HFFc6 (cell line): ENCODE measurements around the gene VEPH1. TPM values are rescaled to one million over a fixed set of nuclear protein-coding genes. Genes with fewer than 3 reads are reported as not detected.

ENCODE experiments used
- DNase-seq: peaks from one replicate; pipeline ENCODE4 v3.0.0-alpha.2; 2018
- H3K27ac Mint-ChIP-seq: 2 replicates; pipeline ENCODE4 v1.8.0; 2020; ENCODE audit warnings: mild to moderate bottlenecking, mixed read lengths
- H3K27me3 Mint-ChIP-seq: 2 replicates; pipeline ENCODE4 v1.8.0; 2021; ENCODE audit warnings: mild to moderate bottlenecking, moderate library complexity, mixed read lengths; ENCODE audit not compliant: insufficient read depth
- H3K36me3 Mint-ChIP-seq: 2 replicates; pipeline ENCODE4 v1.8.0; 2021; ENCODE audit warnings: low read depth, mixed read lengths
- H3K4me1 Mint-ChIP-seq: 2 replicates; pipeline ENCODE4 v1.8.0; 2020; ENCODE audit warnings: low read depth, mixed read lengths
- H3K4me3 Mint-ChIP-seq: 2 replicates; pipeline ENCODE4 v1.8.0; 2020; ENCODE audit warnings: mild to moderate bottlenecking, moderate library complexity, mixed read lengths
- H3K9me3 Mint-ChIP-seq: 2 replicates; pipeline ENCODE4 v1.8.0; 2020; ENCODE audit warnings: mild to moderate bottlenecking, mixed read lengths
- total RNA-seq, 6 experiments: library from RNA; stranded (reverse); fragmentation: NEBNext Ultra II Directional; extraction: Animal tissue kit (Norgen Biotek cat#: 25700); gene quantifications; 2 replicates in 1 of 6; 3 replicates in 5 of 6; pipeline ENCODE4 v1.2.3, GENCODE V29; 2021
- TF ChIP-seq, protein P1 (sequence below): fragments of 200-600 bp; sonication (generic); IDR thresholded peaks from 2 replicates; pipeline ENCODE4 v1.5.0; 2021; ENCODE audit warnings: antibody characterized with exemption, mild to moderate bottlenecking

The VEPH1 gene
- total RNA-seq, 6 experiments from 2014 or later: 33.3 to 72.7 (median 63.8) TPM

GRCh38 chr3:157265931-157266330, 237.3 kb downstream of the VEPH1 start:
- peaks cover 9% of the 10 kb centered on the region; the same call in 1 of the 2 replicates for H3K4me1 Mint-ChIP-seq
- peaks cover 20% of the 10 kb centered on the region; the same call in 1 of the 2 replicates for H3K36me3 Mint-ChIP-seq
- no peaks in the 10 kb centered on the region for H3K9me3 Mint-ChIP-seq
- DNase-seq: no peak
- H3K4me3 Mint-ChIP-seq: no peak overlapping the region
- TF ChIP-seq, protein P1, sequence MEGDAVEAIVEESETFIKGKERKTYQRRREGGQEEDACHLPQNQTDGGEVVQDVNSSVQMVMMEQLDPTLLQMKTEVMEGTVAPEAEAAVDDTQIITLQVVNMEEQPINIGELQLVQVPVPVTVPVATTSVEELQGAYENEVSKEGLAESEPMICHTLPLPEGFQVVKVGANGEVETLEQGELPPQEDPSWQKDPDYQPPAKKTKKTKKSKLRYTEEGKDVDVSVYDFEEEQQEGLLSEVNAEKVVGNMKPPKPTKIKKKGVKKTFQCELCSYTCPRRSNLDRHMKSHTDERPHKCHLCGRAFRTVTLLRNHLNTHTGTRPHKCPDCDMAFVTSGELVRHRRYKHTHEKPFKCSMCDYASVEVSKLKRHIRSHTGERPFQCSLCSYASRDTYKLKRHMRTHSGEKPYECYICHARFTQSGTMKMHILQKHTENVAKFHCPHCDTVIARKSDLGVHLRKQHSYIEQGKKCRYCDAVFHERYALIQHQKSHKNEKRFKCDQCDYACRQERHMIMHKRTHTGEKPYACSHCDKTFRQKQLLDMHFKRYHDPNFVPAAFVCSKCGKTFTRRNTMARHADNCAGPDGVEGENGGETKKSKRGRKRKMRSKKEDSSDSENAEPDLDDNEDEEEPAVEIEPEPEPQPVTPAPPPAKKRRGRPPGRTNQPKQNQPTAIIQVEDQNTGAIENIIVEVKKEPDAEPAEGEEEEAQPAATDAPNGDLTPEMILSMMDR: no peak
- no peaks in the 10 kb centered on the region for H3K27me3 Mint-ChIP-seq
- no peak overlapping the region for H3K27ac Mint-ChIP-seq

DNA sequence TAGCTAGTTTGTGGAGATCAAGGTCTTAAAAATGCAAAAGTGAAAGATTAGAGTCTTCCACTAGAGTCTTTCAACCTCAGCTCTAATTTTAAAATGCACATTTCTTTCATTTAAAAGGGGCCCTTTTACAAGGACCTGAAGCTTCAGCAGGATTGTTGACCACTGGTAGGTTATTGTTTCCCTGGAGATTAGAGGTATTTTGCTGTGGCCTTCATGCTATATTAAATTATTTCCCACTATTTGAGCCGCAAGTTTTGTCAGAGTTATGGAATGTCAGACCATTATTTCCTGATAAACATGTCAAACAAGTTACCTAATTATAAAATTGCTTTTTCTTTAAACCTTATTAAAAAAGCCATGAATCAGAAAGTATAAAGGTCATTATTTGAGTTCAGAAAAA, 240.2 kb downstream of the VEPH1 start:
- no peak overlapping the region for H3K27ac Mint-ChIP-seq
- TF ChIP-seq, protein P1: no peak
- no peaks in the 10 kb centered on the region for H3K9me3 Mint-ChIP-seq
- H3K4me1 Mint-ChIP-seq: peaks cover 11% of the 10 kb centered on the region; the same call in 1 of the 2 replicates
- H3K4me3 Mint-ChIP-seq: no peak overlapping the region
- no peak for DNase-seq
- no peaks in the 10 kb centered on the region; the same call in 1 of the 2 replicates for H3K27me3 Mint-ChIP-seq
- peaks cover 27% of the 10 kb centered on the region; the same call in 1 of the 2 replicates for H3K36me3 Mint-ChIP-seq

DNA sequence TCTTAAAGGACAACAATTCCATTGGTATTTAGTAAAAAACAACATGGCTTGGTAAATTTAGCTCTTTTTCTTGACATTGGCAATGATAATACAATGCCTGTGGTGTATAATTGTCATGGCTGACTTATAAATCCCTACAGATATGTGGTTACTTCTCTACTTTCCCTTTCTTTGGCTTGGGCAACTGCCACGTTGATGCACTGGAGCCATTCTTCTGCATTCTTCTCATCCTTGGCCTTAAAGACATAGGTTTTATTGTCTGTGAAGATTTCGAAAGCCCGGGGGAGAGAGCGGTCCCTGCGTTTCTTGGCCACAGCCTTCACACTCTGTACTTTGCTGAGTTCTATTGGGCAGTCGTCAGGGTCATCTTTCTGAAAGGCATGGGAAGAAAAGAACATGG, 242.2 kb downstream of the VEPH1 start:
- Mint-ChIP-seq H3K9me3 (no peaks in the 10 kb centered on the region), H3K4me1 (peaks cover 11% of the 10 kb centered on the region; the same call in 1 of the 2 replicates), H3K27ac (peak overlapping the region; percentile 50), H3K4me3 (no peak overlapping the region), H3K27me3 (no peaks in the 10 kb centered on the region; the same call in 1 of the 2 replicates), H3K36me3 (peaks cover 26% of the 10 kb centered on the region; the same call in 1 of the 2 replicates)
- DNase-seq: no peak
- TF ChIP-seq, protein P1: no peak

DNA sequence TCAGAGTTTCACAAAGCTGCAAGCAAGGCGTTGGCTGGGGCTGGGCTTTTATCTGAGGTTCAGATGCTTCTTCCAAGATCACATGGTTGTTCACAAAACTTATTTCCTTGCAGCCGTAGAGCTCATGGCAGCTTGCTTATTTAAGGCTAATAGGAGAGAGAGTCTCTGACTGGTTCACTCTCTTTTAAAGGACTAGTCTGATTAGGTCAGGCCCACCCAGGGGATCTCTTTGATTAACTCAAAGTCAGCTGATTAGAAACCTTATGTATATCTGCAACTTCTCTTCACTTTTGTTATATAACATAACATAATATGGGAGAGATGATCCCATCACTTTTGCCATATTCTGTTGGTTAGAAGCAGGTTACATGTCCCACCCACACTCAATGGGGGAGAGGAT, 243.4 kb downstream of the VEPH1 start:
- Mint-ChIP-seq H3K36me3 (peaks cover 29% of the 10 kb centered on the region), H3K4me1 (peaks cover 11% of the 10 kb centered on the region; the same call in 1 of the 2 replicates), H3K4me3 (no peak overlapping the region), H3K27me3 (no peaks in the 10 kb centered on the region; the same call in 1 of the 2 replicates), H3K27ac (no peak overlapping the region), H3K9me3 (no peaks in the 10 kb centered on the region)
- TF ChIP-seq, protein P1: no peak
- no peak for DNase-seq

- DNase-seq: no peak
- no peaks in the 10 kb centered on the region; the same call in 1 of the 2 replicates for H3K27me3 Mint-ChIP-seq
- H3K9me3 Mint-ChIP-seq: no peaks in the 10 kb centered on the region
- H3K36me3 Mint-ChIP-seq: peaks cover 34% of the 10 kb centered on the region
- peaks cover 6% of the 10 kb centered on the region; the same call in 1 of the 2 replicates for H3K4me1 Mint-ChIP-seq
- H3K4me3 Mint-ChIP-seq: no peak overlapping the region
- H3K27ac Mint-ChIP-seq: no peak overlapping the region
- TF ChIP-seq, protein P1: no peak
These were observed 246.1 kb downstream of the VEPH1 start for GRCh38 chr3:157257101-157257500.
